WERI-Rb-1 (cell line): Measurements from ENCODE around the gene LAMA4.

Experiments used
- DNase-seq: peaks from one replicate; pipeline ENCODE4 v3.0.0-alpha.2; 2020
- H3K27ac ChIP-seq: fragments of 250-450 bp; sonication (Bioruptor Pico); 2 replicates; pipeline ENCODE4 v1.5.1; 2020; ENCODE audit warnings: mild to moderate bottlenecking, moderate library complexity
- H3K27me3 ChIP-seq: fragments of 250-450 bp; sonication (Bioruptor Pico); 2 replicates; pipeline ENCODE4 v1.5.1; 2021; ENCODE audit warnings: mild to moderate bottlenecking, low read depth, moderate library complexity; ENCODE audit not compliant: insufficient read depth, severe bottlenecking
- H3K36me3 ChIP-seq: fragments of 250-450 bp; sonication (Bioruptor Pico); 2 replicates; pipeline ENCODE4 v1.5.1; 2020; ENCODE audit warnings: mild to moderate bottlenecking, moderate library complexity
- H3K4me3 ChIP-seq: 2 replicates; pipeline ENCODE4 v1.5.1; 2011; ENCODE audit warnings: low read depth, mild to moderate bottlenecking, control low read depth, low read length
- H3K9me3 ChIP-seq: fragments of 250-450 bp; sonication (Bioruptor Pico); 2 replicates; pipeline ENCODE4 v1.5.1; 2021; ENCODE audit warnings: mild to moderate bottlenecking, moderate library complexity; ENCODE audit not compliant: severe bottlenecking
- TF ChIP-seq, protein P1 (sequence below): IDR thresholded peaks from 2 replicates; pipeline ENCODE4 v1.5.1; 2011; ENCODE audit warnings: low read depth, mild to moderate bottlenecking, control low read depth, inconsistent platforms, low read length

Gene LAMA4

GRCh38 chr6:112199001-112199403 lies 55.4 kb downstream of the LAMA4 start:
- Histone ChIP-seq H3K27me3 (peaks cover 10% of the 10 kb centered on the region), H3K36me3 (no peaks in the 10 kb centered on the region), H3K9me3 (no peaks in the 10 kb centered on the region), H3K4me3 (no peak overlapping the region), H3K27ac (no peak overlapping the region)
- TF ChIP-seq, protein P1, sequence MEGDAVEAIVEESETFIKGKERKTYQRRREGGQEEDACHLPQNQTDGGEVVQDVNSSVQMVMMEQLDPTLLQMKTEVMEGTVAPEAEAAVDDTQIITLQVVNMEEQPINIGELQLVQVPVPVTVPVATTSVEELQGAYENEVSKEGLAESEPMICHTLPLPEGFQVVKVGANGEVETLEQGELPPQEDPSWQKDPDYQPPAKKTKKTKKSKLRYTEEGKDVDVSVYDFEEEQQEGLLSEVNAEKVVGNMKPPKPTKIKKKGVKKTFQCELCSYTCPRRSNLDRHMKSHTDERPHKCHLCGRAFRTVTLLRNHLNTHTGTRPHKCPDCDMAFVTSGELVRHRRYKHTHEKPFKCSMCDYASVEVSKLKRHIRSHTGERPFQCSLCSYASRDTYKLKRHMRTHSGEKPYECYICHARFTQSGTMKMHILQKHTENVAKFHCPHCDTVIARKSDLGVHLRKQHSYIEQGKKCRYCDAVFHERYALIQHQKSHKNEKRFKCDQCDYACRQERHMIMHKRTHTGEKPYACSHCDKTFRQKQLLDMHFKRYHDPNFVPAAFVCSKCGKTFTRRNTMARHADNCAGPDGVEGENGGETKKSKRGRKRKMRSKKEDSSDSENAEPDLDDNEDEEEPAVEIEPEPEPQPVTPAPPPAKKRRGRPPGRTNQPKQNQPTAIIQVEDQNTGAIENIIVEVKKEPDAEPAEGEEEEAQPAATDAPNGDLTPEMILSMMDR = no peak
- no peak for DNase-seq

GRCh38 chr6:112198582-112198981 lies 55.8 kb downstream of the LAMA4 start:
- Histone ChIP-seq H3K36me3 (no peaks in the 10 kb centered on the region), H3K4me3 (no peak overlapping the region), H3K9me3 (no peaks in the 10 kb centered on the region), H3K27me3 (peaks cover 10% of the 10 kb centered on the region), H3K27ac (no peak overlapping the region)
- TF ChIP-seq, protein P1 = no peak
- no peak for DNase-seq

DNA sequence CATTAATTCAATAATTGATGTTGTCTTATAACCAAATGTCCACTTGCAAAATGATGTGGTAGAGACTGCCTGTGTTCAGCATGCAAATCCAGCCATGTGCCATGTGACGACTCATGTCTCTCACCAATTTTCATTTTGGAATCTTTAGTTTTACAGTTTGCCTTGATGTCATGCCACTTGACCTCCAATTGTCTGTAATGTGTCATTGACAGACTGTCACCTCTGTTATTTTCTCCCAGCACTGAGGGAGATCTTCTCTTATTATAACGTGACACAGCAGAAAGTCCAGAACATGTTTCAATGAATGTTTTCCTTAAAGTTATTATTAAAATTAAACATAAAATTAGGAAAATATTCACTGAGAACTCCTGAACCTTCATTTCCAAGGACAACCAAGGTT lies 56.7 kb downstream of the LAMA4 start:
- TF ChIP-seq, protein P1 = no peak
- Histone ChIP-seq H3K4me3 (no peak overlapping the region), H3K27me3 (peaks cover under 1% of the 10 kb centered on the region)

DNA sequence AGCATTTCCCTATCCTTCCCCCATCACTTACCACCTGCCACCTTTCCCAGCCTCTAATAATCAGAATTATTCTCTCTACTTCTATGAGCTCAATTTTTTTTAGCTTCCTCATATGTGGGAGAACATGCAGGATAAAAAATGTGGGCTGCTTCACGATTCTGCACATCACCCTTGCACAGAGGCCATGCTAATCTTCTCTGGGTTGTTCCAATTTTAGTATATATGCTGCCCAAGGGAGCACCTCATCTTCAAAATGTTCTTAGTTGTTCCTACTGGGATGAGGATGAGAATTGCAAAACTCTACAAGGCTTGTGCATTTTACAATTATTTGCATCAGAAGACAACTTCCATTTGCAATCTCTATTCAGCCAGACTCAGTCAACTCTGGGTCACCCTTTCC lies 58.1 kb downstream of the LAMA4 start:
- H3K27ac ChIP-seq = no peak overlapping the region
- H3K9me3 ChIP-seq = no peaks in the 10 kb centered on the region
- H3K36me3 ChIP-seq = no peaks in the 10 kb centered on the region
- DNase-seq = no peak
- no peak overlapping the region for H3K4me3 ChIP-seq
- H3K27me3 ChIP-seq = no peaks in the 10 kb centered on the region
- TF ChIP-seq, protein P1 = no peak

More for the DNA sequence above, 56.7 kb downstream of the LAMA4 start:
- Histone ChIP-seq H3K27ac (no peak overlapping the region), H3K36me3 (no peaks in the 10 kb centered on the region), H3K9me3 (no peaks in the 10 kb centered on the region)
- no peak for DNase-seq

- Histone ChIP-seq H3K4me3 (no peak overlapping the region), H3K27ac (no peak overlapping the region), H3K27me3 (no peaks in the 10 kb centered on the region), H3K36me3 (no peaks in the 10 kb centered on the region), H3K9me3 (no peaks in the 10 kb centered on the region)
- no peak for DNase-seq
- TF ChIP-seq, protein P1 = no peak
Observed at GRCh38 chr6:112195166-112195565, 59.2 kb downstream of the LAMA4 start.

- DNase-seq = no peak
- TF ChIP-seq, protein P1 = no peak
- Histone ChIP-seq H3K4me3 (no peak overlapping the region), H3K27me3 (no peaks in the 10 kb centered on the region), H3K27ac (no peak overlapping the region), H3K36me3 (no peaks in the 10 kb centered on the region), H3K9me3 (no peaks in the 10 kb centered on the region)
Observed at GRCh38 chr6:112194511-112194910, 59.9 kb downstream of the LAMA4 start.
